HG03095 (cell line): ENCODE data around the gene RBM43.
"Not testable (repeated sequence)": the region's sequence is repeated elsewhere in the genome, so short reads cannot be mapped to it uniquely, and the experiment has no call there.

ENCODE experiments used
- ATAC-seq: cut with Tn5 transposase; IDR thresholded peaks from one replicate; pipeline ENCODE4 v1.9.1; 2021; ENCODE audit warnings: moderate library complexity; ENCODE audit not compliant: unreplicated experiment

Gene RBM43

DNA sequence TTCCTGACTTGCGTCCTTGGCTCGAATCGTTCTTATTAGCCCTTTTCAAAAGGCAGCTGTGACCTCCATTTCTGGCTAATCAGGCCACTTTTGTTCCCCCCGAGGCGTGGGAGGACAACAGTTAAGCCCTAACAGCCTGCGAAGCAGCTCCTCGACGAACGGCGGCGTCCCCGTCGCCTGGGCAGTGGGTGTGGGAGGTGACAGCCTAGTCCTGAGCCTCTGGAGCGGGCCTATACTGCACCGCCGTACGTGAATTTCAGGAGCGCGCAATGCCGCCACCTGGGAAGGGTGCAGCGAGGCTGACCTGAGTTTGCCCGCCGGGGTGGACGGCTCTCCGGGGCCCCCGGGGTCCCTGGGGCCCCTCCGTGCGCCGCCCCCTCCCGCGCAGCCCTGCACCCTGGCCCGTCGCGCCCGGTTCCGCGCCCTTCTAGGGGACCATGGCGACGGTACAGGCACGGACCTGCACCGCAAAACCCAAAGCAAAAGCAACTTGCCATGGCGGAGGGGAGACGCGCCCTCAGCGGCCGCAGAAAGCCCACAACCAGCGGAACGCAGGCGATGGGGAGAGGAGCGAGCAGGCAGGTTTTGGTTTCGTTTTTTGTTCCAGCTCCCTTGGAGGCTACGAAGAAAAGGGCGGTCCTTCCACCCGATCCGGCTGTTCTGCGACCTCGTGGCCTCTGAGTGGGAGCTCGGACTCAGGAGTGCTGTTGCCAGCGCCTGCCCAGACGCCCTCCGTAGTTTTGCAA is at the start of gene RBM43:
RBM43 (minus strand) TSS at position 633 of the 746 bp plus-strand sequence; CDS start at position 497, 136 bp downstream.
- peak; percentile 91 for ATAC-seq

DNA sequence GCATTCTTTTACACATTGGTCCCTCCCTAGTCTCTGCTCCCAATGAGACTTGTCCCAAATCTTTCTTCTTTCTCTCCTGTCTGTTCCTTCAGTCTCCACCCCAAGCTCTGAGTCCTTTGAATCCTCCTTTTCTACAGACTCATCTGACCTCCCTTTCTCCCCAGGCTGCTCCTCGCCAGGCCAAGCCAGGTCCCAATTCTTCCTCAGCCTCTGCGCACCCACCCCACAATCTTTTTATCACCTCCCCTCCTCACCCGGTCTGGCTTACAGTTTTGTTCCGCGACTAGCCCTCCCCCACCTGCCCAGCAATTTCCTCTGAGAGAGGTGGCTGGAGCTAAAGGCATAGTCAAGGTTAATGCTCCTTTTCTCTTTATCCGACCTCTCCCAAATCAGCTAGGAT is 48.6 kb upstream of the RBM43 start:
- not testable (repeated sequence) for ATAC-seq

DNA sequence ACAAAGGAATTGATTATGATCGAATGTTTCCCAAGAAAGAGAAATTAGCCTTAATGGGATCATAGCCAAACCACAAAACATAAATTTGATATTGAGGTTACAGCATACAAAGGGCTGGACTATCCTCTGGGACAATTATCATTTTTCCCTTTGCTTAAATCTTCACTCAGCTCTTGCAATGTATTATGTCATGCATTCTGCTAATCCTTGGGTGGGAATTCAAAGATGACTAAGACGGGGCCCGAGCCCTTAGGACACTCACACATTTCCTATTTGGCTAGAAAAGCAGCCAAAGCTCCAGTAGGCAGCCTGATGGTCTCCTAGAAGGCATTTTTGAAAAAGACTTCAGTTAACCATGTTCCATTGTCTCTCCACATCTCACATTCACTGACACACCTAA is 45.0 kb upstream of the RBM43 start:
- no peak for ATAC-seq

DNA sequence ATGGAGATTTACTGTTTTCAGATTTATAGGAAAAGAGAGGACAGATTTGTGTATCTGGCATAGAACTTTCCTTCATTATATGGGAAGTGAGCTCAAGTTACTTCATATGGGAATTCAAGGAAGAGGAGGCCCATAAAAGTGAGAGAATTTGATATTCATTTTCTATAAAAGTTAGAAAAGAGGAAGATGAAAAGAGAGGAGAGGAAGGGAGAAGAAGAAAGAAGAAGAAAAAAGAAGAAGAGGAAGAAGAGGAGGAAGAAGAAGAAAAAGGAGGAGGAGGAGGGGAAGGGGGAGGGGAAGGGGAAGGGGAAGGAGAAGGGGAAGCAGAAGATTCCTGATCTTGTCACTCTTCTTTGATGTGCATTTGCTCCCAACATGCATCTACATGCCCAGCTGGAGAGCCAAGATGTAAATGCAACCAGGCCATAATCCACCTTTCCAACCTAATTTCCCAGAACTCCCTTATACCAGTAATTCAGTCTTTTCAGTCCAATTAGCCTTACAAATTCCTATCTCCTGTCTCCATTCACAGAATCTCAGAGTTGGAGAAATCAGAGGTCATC is 43.5 kb upstream of the RBM43 start:
- no peak for ATAC-seq

DNA sequence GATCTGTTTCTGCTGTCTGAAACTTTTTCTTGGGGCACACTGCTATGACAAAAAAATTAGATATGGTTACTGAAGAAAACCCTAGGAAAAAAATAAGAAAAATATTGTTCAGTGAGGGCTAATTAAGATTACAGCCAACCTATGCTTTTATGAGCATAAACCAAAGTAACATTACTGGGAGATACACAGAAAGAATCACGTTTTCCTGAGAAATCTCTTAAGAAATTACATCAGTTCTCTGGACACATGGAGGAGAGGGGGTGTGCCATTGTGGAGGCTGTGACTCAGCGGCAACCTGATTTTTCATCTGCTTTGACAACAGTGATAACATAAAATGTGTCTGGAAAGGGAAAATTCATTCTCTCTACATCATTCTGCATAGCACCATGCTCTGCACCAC is 41.2 kb upstream of the RBM43 start:
- no peak for ATAC-seq

DNA sequence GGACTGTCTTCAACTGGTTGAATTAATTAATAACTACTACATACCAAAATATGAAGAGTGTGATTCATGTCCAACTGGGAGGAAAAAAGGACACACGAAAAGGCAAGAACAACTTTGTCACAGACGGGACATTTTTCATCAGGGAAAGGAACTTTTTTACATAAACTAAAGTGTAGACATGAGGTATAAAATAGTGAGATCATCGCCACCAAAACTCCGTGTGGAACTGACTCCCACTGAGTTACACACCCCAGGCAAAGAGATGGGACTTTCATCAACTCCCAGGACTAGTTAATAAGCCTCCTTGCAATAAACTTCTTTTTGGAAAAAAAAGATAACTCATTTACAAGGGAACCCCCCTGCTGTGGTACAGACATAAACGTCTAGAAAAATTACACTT is 40.7 kb upstream of the RBM43 start:
- ATAC-seq = no peak

DNA sequence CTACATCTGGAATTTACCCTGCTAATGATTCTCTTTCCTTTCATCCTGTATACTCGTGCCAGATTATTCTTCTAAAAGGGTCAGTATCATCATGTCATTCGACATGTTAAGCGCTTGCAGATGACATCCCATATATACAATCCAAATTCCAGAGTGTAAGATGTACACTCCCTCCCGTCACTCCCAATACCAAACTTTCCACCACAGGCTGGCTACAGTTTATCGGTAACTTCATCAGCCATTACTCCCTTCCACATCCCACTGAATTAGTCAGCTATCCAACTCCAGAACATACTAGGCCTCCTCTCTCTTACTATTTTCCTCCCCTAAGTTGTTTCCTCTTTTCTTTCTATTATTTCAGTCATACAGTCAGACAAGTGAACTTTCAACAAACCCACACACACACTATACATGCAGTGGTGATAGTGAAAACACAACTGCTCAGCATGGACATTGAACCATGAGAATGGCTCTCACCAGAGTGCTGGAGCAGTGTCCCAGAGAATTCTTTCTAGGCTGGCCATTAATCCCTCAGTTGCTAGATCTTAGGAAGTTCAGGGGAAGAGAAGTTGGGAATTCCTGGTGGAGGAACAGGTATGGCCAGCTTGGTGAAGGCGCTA is 38.4 kb upstream of the RBM43 start:
- no peak for ATAC-seq

DNA sequence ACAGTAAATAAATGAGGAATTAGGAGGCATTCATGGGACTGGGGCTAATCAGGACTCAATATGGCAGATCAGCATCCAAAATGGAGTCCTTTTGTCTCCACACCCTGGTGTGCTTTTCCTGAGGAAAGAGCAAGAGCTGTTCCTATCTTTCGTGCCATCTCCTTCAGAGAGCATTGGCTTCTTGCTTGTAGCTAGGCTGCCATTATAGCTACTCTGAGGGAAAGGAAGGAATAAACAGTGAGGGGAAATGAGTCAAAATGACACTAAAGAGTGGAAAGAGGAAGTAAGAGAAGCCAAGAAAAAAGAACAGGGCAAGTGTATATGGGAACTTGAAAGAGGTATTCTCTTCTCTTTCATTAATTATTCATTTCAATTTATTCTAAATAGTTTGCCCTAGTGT is 36.2 kb upstream of the RBM43 start:
- peak; percentile 97 for ATAC-seq

DNA sequence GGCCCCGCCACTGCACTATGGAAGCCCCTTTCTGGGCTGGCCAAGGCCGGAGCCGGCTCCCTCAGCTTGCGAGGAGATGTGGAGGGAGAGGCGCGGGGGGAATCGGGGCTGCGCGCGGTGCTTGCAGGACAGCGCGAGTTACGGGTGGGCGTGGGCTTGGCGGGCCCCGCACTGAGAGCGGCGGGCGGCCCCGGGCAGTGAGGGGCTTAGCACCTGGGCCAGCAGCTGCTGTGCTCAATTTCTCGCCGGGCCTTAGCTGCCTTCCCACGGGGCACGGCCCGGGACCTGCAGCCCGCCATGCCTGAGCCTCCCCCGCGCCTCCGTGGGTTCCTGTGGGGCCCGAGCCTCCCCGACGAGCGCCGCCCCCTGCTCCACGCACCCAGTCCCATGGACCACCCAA is 34.3 kb upstream of the RBM43 start:
- not testable (repeated sequence) for ATAC-seq

DNA sequence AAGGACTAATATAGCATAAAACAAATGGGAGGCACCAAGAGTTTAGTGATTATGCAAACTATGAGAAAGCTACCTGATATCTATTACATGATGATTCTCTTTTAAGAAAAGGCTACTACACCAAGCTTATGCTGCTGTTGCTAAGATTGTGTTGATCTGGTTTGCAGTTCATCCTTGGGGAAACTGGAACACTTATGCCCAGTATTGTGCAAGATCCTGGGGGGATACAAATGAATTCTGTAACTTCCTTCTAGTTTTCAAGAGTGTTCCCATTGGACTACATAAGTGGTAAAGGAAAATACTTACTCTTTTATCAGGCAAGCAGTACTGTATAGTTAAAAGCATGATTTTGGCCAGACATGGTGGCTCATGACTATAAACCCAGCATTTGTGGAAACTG is 30.9 kb upstream of the RBM43 start:
- ATAC-seq = no peak

DNA sequence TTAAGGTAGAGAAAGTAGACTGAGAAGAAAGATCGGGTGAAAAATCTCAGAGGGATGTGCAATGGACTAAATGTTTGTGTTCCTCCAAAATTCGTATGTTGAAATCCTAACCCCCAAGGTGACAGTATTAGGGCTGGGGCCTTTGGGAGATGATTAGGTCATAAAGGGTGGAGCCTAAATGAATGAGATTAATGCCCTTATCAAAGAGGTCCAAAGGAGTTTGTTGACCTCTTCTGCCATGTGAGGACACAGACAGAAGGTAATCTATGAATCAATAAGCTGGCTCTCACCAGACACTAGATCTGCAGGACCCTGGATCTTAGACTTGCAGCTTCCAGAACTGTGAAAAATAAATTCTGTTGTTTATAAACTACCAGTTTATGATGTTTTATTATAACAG is 30.5 kb upstream of the RBM43 start:
- ATAC-seq = no peak

DNA sequence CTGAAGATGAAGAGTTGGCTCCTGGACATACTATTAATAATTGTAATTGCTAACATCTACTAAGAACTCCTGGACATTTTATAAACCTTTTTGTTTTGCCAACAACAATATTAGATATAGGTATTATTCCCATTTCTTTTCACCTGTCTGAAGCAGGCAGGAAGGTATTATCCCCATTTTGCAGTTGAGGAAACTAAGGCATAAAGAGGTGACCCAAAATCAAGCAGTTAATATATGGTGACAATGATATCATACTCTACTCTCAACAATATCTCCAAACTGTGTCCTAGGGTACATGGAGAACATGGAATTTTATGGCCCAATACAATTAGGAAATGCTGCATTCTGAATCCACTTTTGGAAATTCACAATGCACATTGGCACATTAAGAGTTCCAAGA is 29.6 kb upstream of the RBM43 start:
- ATAC-seq = no peak

DNA sequence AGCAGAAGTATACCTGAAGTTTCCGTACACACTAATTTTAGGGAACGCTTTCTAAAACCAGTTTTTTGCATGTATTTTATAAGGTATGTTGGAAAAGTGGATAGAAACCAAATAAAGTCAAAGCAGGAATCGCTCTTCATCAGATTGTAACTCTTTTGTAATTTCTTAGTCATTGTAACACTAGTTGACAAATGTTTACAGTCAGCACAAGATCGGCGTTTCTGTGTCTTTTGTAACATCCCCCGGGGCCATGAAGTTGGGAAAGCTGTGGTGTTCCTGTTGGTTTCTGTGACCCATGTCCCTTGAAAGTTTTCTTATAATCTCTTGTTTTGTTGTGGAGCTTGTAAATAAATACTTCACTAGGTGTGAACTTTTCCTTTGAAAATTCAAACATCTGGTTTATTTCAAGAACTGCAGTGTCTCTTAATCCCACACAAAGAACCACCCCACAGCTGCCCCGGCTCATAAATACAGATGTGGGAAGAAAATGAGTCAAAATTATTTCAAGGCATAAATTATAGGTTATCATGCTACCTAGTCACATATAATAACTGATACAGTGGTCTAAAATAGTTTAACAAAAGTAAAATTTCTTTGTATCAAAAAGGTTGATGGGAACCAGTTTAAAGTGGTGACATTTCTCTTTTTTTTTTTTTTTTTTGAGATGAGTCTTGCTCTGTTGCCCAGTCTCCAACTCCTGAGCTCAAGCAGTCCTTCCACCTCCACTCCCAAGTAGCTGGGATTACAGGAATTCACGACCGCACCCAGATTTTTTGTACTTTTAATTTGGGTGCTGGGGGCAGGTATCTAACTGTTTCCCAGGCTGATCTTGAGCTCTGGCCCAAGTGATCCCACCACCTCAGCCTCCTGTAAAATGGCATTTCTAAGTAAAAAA is 28.6 kb upstream of the RBM43 start:
- peak; percentile 16 for ATAC-seq

DNA sequence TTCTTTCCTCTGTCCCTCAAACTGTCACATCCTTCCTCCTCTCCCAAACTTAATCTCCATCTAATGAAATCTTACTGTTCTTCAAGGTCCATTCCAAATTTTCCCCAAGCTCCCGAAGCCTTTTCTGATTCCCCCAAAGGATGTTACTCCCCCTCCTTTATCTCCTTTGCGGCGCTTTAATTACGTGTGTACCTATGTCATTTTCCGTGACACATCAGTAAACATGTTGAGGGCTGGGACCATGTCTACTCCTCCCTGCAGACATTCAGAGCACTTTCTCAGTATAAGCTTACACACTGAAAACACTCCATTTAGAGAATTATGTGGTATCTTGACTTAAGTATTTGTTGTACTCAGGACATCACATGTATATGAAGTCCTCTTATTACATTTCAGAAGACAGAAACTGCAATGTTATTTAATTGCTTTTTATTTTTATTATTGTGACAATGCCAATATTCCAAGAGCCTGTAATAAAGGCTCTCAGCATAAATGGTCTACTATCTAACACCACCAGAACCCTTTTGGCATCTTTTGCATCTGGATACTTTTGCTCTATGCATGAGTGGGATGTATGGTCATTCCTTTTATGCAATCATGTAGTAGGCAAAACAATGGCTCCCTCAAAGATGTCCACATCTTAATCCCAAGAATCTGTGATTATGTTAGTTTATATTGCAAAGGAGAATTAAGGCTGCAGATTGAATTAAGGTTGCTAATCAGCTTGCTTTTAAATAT is 26.0 kb upstream of the RBM43 start:
- no peak for ATAC-seq

DNA sequence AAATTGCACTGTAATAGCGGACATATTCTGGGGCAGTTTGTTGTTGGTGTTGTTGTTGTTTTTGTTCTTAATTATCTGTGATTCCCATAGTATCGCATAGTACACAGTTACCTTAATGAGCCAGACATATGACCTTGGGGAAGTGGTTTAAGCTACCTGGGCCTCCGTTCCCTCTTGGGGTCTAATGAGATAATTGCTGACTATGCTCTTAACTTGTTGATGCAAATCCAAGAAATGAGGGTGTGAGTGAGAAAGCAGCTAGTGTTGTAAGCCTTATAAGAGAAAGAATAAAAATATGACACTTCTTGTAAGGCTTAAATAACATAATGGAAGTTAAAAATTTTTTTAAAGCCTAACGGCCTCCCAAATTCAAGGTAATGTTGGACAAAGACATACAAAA is 20.7 kb upstream of the RBM43 start:
- no peak for ATAC-seq

DNA sequence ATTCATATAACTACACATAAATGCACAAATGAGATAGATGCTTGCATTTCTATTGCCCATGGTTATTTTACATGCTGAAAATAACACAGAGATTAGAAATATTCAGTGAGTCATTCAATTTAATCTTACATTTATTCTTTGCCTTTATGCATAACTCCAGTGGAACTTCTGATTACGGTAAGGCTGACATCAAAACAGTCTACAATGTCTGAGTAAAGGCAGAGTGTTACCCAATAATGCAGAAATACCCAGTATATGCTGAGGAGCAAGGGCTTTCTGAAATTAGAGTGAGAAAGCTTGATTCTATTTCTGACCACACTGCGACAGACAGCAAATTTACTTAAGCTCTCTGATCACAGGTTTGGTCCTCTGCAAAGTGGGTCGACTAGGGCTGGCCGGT is 18.6 kb upstream of the RBM43 start:
- ATAC-seq = no peak

DNA sequence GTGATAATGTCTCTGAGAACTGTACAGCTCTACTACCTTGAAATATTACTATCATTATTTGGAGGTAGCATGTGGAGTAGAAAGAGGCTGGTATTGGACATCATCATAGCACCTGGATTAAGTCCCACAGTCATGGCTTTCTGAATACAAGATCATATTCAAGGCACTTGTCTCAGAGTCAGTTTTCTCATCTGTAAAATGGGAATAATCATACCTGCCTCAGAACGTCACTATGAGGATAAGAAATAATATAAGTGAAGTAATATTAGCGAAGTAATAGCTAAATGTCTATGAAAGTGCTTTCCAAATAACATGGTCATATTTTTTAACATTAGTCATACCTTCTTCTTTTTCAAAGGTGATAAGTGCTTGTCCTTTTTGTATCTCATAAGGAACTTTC is 16.8 kb upstream of the RBM43 start:
- no peak for ATAC-seq

DNA sequence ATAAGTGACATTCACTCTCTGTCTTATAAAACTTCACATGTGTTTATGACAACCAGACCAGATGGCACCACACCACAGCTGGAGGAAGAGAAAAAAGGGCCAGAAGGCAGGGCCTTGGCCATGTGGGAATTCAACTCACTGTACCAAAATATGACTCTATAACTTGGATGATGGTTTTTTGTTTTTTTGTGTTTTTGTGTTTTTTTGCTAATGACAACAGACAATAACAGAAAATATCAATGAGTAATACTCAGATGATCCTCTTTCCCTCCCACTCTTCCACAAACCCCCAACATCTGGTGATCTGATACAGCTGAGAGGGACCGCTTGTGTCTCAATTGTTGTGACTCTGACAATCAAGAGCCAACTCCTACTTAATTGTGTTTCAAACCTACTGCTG is 15.4 kb upstream of the RBM43 start:
- ATAC-seq = no peak

DNA sequence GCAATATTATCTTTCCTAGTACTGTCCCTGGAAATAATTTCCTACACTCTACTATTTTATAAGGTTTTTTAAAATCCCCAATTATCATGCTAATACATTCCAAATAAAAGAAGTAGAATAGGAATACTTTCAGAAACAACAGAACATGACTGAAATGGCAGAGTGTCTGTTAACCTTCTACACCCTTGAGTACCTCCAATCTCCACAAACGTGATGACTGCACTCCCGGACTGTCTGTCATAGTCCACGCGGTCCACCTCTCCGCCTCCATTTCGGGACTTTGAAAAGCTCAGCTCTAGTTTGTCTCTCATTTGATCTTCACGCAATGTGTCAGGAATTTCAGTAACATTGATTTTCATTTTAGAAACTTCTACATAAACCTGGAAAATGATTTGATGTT is 13.6 kb upstream of the RBM43 start:
- no peak for ATAC-seq

DNA sequence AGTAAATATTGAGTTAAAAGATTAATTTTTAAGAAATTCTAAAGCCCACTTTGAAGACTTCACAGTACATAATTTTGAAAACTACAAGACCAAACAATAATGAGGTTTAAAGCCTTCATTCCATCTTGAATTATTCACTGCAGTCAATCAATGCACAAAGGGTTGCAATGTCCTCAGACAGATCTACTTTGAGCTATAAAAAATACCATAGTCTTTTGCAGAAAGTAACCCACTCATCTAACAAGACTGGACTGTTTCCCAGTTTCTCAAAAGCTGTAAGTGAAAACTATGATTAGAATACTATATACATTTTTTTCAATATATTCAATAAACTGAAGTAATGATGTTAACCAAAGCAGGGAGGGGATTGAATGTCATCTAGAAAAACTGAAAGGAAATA is 10.2 kb upstream of the RBM43 start:
- ATAC-seq = no peak
